SKM-1 (cell line): ENCODE results near the gene PDIK1L.

ENCODE experiments used
- DNase-seq: peaks from one replicate; lab custom pipeline; 2025; ENCODE audit not compliant: unreplicated experiment; lab: John Stamatoyannopoulos, UW

PDIK1L gene

GRCh38 chr1:26153966-26154532 is 42.4 kb downstream of the PDIK1L start:
- no peak for DNase-seq

DNA sequence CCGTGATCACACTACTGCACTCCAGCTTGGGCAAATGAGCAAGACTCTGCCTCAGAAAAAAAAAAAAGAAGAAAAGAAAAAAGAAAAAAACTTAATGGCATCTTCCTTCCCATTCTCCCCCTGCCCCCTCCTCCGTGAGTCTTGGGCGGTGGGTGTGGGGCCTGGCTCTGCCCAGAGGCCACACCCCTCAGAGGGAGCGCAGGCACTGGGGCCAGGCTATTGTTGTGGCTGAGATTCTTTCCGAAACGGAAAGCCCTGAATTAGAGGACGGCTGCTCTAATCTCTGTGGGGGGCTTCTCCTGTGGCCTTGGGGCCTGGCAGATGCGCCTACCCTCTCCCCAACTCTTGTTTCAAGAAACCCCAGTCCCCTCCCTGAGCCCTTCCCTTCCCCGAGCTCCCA is 43.1 kb downstream of the PDIK1L start:
- DNase-seq, result no peak

DNA sequence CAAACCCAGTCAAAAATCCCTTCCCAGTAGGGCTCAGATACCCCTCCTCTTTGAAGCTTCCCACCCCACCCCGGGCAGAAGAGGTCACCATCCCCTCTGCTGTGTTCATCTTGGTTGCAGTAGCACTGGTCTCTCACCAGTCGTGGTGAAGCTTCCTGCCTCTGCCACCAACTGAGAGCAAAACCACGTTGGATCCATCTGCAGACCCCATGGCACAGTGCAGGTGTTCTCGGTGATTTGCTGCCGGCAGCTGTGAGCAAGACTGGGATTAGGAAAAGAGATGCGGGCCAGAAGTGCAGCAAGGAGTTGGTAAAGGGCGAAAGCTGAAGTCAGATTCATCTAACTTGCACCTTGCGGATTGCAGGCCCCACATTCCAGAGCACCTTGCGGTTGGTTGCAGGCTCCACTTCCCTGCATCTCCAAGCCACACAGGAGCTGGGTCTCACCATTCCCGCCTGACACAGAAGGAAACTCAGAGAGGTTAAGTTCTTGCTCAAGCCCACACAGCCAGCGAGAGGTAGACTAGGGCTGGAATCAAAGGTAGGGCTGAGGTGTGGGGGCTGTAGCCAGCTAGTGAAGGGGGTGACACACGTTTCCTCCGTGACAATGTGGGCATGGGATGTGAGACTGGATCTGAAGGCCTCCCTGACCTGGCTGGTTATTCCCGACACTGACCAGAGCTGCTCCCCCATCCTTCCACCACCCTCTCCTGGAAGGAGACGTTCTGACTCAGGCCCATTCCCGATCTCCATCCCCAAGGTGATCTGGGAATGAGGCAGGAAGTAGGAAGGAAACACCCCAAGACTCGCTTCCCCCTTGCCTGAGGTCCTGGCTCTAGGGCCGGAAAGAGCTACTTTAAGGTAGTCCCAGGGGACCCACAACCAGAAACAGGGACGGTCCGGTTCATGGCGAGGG is 44.0 kb downstream of the PDIK1L start:
- no peak for DNase-seq

- DNase-seq, result no peak
These were observed 44.8 kb downstream of the PDIK1L start for GRCh38 chr1:26156285-26157038.

DNA sequence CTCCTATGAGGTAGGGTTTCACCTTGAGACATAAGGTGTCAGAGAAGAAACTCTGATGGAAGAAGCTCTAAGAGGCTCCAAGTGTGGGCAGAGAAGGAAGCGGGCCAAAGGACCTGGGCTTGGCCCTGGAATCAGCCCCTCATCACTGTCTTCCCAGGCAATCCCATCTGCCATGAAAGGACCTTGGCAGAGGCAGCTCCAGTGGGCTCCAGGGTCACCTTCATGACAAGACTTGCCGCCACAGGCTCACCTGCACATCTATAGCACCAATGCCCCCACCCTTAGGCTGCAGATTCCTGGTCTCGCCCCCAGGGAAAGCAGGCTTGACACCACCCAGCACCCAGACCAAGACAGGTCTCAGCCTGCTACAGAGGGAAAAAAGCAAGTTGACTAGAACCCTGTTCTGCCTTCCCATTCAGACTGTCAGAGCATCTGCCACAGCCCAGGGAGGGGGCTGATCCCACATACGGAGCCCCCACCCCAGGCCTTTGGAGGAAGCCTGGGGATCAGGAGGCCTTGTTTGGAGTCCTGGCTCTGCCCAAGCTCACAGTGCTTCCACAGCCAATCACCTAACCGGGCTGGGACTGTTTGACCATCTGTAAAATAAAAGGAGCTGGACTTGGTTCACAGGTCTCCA is 46.8 kb downstream of the PDIK1L start:
- DNase-seq, result no peak

GRCh38 chr1:26158908-26159742 is 47.5 kb downstream of the PDIK1L start, which contains the start of gene FAM110D:
FAM110D (plus strand) TSS chr1:26159079; CDS start chr1:26161292, 2,213 bp downstream.
- DNase-seq, result no peak

DNA sequence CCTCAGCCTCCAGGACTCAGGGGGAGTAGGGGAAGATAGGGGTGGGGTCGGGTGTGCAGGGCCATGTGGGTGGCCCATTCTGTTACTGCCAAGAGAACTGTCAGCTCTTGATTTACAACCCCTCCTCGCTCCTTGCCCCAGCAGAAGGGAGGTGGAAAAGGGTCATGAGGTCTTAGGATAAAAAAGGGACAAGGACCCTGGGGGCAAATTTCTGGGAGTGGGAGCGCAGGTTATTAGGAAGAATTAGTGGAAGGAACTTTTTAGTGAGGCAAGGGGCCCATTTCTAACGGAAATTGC is 48.1 kb downstream of the PDIK1L start:
- DNase-seq, result no peak

GRCh38 chr1:26160527-26161414 is 49.1 kb downstream of the PDIK1L start:
- DNase-seq, result no peak

- DNase-seq, result peak; percentile 44
These were observed 50.0 kb downstream of the PDIK1L start for GRCh38 chr1:26161415-26162219.

DNA sequence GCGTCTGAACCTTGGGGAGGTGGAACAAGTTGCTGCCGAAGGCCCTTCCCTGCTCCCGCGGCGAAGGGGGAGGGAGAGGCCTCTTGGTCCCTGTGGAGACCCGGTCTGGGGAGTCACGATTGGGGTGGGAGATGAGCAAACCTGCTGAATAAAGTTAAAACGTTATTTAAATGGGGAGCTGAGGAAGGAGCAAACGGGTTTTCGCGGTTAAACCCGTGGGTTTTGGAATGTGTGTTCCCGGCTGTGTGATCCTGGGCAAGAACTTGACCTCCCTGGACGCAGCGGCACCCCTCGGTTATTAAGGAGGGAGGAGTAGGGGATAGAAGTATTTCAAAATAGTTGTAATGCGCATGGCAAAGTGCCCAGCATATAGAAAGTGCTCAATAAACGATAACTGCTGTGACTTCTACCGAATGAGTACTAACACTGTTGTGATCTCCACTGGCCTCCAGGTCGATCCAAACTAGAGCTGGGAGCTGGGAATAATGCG is 50.6 kb downstream of the PDIK1L start:
- no peak for DNase-seq

DNA sequence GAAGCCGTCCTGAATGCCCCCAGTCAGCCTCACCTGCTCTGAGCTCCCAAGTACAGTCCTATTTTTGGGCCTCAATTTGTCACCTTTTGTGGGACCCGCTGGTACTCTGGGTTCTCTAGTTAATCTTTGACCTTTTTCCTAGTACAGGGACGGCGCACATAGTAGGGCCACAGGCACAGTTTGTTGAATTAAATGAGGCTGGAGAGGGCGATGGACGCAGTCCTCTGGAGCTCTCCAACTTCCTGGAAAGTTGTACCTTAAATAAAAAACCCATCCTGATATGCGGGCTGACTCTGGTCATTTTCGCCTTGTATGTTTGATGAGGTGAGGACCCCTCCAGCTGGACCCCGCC is 52.0 kb downstream of the PDIK1L start:
- DNase-seq, result no peak

- no peak for DNase-seq
These were observed 52.6 kb downstream of the PDIK1L start for GRCh38 chr1:26164036-26164860.

DNA sequence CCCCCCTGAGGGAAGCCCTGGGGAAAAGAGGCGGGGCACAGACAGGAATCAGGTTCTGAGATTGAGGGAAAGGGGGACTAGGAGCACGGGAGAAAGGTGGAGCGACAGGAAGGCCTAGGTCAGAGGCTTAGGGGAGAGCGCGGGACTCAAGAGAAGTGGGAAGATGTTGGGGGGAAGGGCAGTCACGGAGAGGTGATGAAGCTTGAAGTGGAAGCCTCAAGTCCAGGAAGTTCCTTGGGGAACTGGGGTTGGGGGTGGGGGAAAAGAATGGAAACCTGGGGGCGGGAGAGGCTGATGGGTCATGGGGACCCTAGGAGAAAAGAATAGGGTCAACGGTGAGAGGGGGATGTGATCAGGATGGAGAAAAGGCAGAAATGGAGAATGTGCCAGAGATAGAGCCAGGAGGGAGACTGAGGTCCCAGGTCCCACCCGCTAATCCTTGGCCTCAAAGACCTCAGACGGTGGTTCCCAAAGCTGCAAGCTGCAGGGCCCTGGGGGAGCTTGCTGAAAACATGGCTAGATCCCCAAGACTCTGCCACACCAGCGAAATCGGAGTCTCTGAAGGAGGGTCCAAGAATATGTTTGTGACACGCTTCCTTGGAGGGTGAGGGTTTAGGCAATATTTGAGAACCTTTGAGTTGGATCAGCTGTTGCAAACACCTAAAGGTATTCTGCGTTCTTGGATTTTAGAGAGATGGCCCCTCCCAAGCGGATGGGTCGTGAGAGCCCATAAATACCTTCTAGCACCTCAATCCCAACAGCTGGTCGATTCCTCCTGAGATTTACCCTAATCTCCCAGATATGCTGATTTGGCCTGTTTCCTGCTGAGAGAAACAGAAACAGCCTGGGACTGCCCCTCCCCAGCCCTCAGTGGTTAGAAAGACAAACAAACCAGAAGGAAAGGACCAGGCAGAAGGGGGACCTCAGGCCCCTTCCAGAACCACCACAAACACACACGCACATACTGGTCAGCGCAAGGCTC is 53.5 kb downstream of the PDIK1L start:
- no peak for DNase-seq

GRCh38 chr1:26166719-26167281 is 55.2 kb downstream of the PDIK1L start:
- DNase-seq, result no peak

DNA sequence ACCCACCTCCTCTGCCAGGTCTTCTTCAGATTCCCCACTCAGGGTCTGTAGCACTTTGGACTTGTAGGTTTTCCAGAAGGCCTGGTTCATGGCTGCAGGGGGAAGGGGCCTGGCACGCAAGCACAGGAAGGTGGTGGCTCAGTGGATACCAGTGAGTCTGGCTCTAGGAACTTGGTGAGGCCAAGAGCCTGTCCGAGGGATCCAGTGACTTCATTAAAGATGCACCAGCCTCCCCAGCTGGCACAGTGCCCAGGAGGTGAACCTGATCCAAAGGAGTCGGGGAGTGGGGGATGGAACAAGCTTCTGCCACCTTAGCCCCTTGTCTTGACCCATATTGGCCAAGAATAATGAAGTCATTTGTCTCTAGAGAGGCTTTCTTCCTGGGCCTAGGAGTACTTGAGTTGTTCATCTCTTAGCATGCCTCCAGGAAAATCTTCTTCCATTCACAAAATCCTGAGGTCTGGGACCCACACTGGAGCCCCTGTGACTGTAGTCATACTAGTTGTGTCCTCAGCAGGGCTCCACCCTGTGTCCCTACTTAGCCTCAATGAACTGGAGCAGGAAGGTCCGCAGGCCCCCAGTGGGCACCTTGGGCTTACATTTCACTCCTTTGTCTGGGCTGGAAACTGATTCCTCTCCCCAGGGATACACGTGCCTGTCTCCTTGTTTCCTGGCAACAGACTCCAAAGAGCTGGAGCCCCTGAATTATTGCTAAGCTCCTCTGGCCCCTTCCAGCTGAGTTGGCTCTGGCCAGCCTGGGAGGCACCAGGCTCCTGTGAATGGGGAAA is 57.0 kb downstream of the PDIK1L start, which contains the start of gene C1orf232:
C1orf232 (minus strand) TSS at position 554 of the 788 bp plus-strand sequence; CDS start at position 90, 464 bp downstream.
- DNase-seq, result no peak
